ENCODE results near the gene MOB3B. TPM values are rescaled to one million over a fixed set of nuclear protein-coding genes. Genes with fewer than 3 reads are reported as not detected.

MOB3B gene
- total and polyA plus RNA-seq, 2 of the 13 experiments (the other 11 are each of a cell fraction or from before 2014, with no cell fraction given), result 0.03 to 0.09 TPM

GRCh38 chr9:27394826-27395201 is 134.8 kb downstream of the MOB3B start (continued):
- no peak for TF ChIP-seq FOSL1 (CRISPR knock-in tag; IDR thresholded peaks at IDR 0.05; ENCODE audit: borderline replicate concordance)

GRCh38 chr9:27394154-27394825 is 135.3 kb downstream of the MOB3B start:
- H4K20me1 ChIP-seq (ENCODE audit: insufficient read depth, low read length), result no peaks in the 10 kb centered on the region
- H3K4me1 ChIP-seq (ENCODE audit: insufficient read depth, low read length), result 0 out of 2 replicates have a peak, but pooled peaks cover 9% of the 10 kb centered on the region
- no peak for DNase-seq (ENCODE audit: low spot score)
- TF ChIP-seq ARNTL (CRISPR knock-in tag; IDR thresholded peaks at IDR 0.05), result no peak
- H3K27ac ChIP-seq (ENCODE audit: extremely low read length, insufficient read depth, low read length), result no peak overlapping the region
- in situ Hi-C loops (cut with HindIII; ENCODE audit: extremely low pct_ligation_motif_present, low pct_unique_long_range_greater_than_20kb) (no loop called here), intact Hi-C loops (cut with micrococcal nuclease; ENCODE audit: unreplicated experiment) (no loop called here)
- no peak overlapping the region for H3K9ac ChIP-seq (ENCODE audit: insufficient read depth, low read depth, low read length)
- no peak overlapping the region for H3K4me2 ChIP-seq (ENCODE audit: low read depth, low read length)
- no peaks in the 10 kb centered on the region; a peak in 1 of 5 replicates for H3K27me3 ChIP-seq (ENCODE audit: control insufficient read depth in 1 of 2, insufficient read depth in 2 of 2, low read length in 2 of 2)
- no peak overlapping the region for H2AFZ ChIP-seq (ENCODE audit: low read length)
- no peak for FAIRE-seq
- WGBS (ENCODE audit: low lambda C conversion rate), result 16% methylated on average over 4 of the region's 4 CpGs
- H3K9me3 ChIP-seq (ENCODE audit: low read length), result no peaks in the 10 kb centered on the region
- no peaks in the 10 kb centered on the region for H3K36me3 ChIP-seq (replicated peaks in 1 of 2; ENCODE audit: control insufficient read depth in 1 of 2, insufficient read depth in 2 of 2, low read length in 2 of 2)
- no peak overlapping the region for H3K4me3 ChIP-seq (replicated peaks in 1 of 3; ENCODE audit: insufficient read depth in 1 of 3, low read depth in 2 of 3, low read length in 3 of 3)
- ATAC-seq, result no peak
- BruUV-seq (replicated peaks), result no TSS peak
- H3K79me2 ChIP-seq (ENCODE audit: insufficient read depth, low read length), result no peaks in the 10 kb centered on the region
- CTCF ChIA-PET (ENCODE audit: low intra/inter-chr PET ratio, low total read pairs), result no interaction called here
- POLR2A ChIA-PET, result no interaction called here

GRCh38 chr9:27393054-27393846 is 136.4 kb downstream of the MOB3B start:
- POLR2A ChIA-PET, result no interaction called here
- no peak for DNase-seq (ENCODE audit: low spot score)
- no peaks in the 10 kb centered on the region for H4K20me1 ChIP-seq (ENCODE audit: insufficient read depth, low read length)
- no peaks in the 10 kb centered on the region; a peak in 1 of 5 replicates for H3K27me3 ChIP-seq (ENCODE audit: control insufficient read depth in 1 of 2, insufficient read depth in 2 of 2, low read length in 2 of 2)
- CTCF ChIA-PET (ENCODE audit: low intra/inter-chr PET ratio, low total read pairs), result no interaction called here
- no TSS peak for BruUV-seq (replicated peaks)
- H3K4me3 ChIP-seq (replicated peaks in 1 of 3; ENCODE audit: insufficient read depth in 1 of 3, low read depth in 2 of 3, low read length in 3 of 3), result no peak overlapping the region
- WGBS (ENCODE audit: low lambda C conversion rate), result 43% methylated on average over 6 of the region's 6 CpGs
- intact Hi-C loops (cut with micrococcal nuclease; ENCODE audit: unreplicated experiment) (no loop called here), in situ Hi-C loops (cut with HindIII; ENCODE audit: extremely low pct_ligation_motif_present, low pct_unique_long_range_greater_than_20kb) (no loop called here)
- no peak overlapping the region for H3K9ac ChIP-seq (ENCODE audit: insufficient read depth, low read depth, low read length)
- no peak overlapping the region for H3K27ac ChIP-seq (ENCODE audit: extremely low read length, insufficient read depth, low read length)
- no peaks in the 10 kb centered on the region for H3K9me3 ChIP-seq (ENCODE audit: low read length)
- H2AFZ ChIP-seq (ENCODE audit: low read length), result no peak overlapping the region
- FAIRE-seq, result no peak
- H3K79me2 ChIP-seq (ENCODE audit: insufficient read depth, low read length), result no peaks in the 10 kb centered on the region
- H3K4me1 ChIP-seq (ENCODE audit: insufficient read depth, low read length), result 0 out of 2 replicates have a peak, but pooled peaks cover 9% of the 10 kb centered on the region
- H3K4me2 ChIP-seq (ENCODE audit: low read depth, low read length), result no peak overlapping the region
- no peaks in the 10 kb centered on the region for H3K36me3 ChIP-seq (replicated peaks in 1 of 2; ENCODE audit: control insufficient read depth in 1 of 2, insufficient read depth in 2 of 2, low read length in 2 of 2)
- ATAC-seq, result no peak
- TF ChIP-seq ZNF619 (CRISPR knock-in tag; IDR thresholded peaks at IDR 0.05), result no peak
- TF ChIP-seq SIX4 (CRISPR knock-in tag; IDR thresholded peaks at IDR 0.05), result no peak
- TF ChIP-seq PLRG1 (conservative IDR thresholded peaks at IDR 0.05), result no peak
- no peak for TF ChIP-seq ZHX2 (IDR thresholded peaks at IDR 0.05; ENCODE audit: low read depth)
- no peak for TF ChIP-seq ZHX2 (CRISPR knock-in tag; IDR thresholded peaks at IDR 0.05; ENCODE audit: borderline replicate concordance)
- no peak for TF ChIP-seq MXD1 (CRISPR knock-in tag; IDR thresholded peaks at IDR 0.05)

Measured in HepG2 (cell line).